Gastroesophageal sphincter (tissue), 3 donors: ENCODE results near the gene CSH2.

Experiments used
- CTCF ChIP-seq, 4 experiments: fragments of 200-600 bp in 2 of 4; fragments of 450-650 bp in 2 of 4; sonication (generic) in 1 of 4; IDR thresholded peaks; one replicate each; pipeline ENCODE4 v1.5.1; 2017 to 2019; ENCODE audit warnings: antibody characterized with exemption in 4 of 4, mild to moderate bottlenecking in 2 of 4, moderate library complexity in 2 of 4
- EP300 ChIP-seq: sonication (generic); formaldehyde crosslinking; IDR thresholded peaks from one replicate; pipeline ENCODE4 v1.6.1; 2017; ENCODE audit warnings: antibody characterized with exemption, mild to moderate bottlenecking
- POLR2A ChIP-seq, 2 donors: fragments of 450-650 bp; IDR thresholded peaks; one replicate each; pipeline ENCODE4 v1.6.1; 2017; ENCODE audit warnings: antibody characterized with exemption in 2 of 2, mild to moderate bottlenecking in 2 of 2, moderate library complexity in 1 of 2
- POLR2AphosphoS5 ChIP-seq: sonication (generic); formaldehyde crosslinking; IDR thresholded peaks from one replicate; pipeline ENCODE4 v1.6.1; 2017; ENCODE audit warnings: antibody characterized with exemption

GRCh38 chr17:63880706-63881105 lies 7.2 kb upstream of the CSH2 start:
- TF ChIP-seq CTCF (IDR thresholded peaks at IDR 0.05): no peak
- no peak for TF ChIP-seq EP300
- no peak for TF ChIP-seq POLR2A (IDR thresholded peaks at IDR 0.05)
- TF ChIP-seq POLR2AphosphoS5: no peak
